Subcutaneous abdominal adipose tissue (tissue), 5 donors: ENCODE measurements around the gene ATOH8.
A peak's percentile ranks its signal among the peaks of the same experiment; 100 is the strongest.

Experiments used
- H3K27ac ChIP-seq: one replicate; pipeline ENCODE4 v1.7.0; 2013; ENCODE audit warnings: low read depth, mild to moderate bottlenecking, inconsistent platforms, low read length, moderate library complexity
- H3K27me3 ChIP-seq, 5 donors: one replicate each; pipeline ENCODE4 v1.7.0; 2013; ENCODE audit warnings: low read length in 5 of 5, inconsistent platforms in 1 of 5; ENCODE audit not compliant: control insufficient read depth in 5 of 5, insufficient read depth in 4 of 5
- H3K36me3 ChIP-seq, 5 donors: one replicate each; pipeline ENCODE4 v1.7.0; 2013; ENCODE audit warnings: low read length in 5 of 5; ENCODE audit not compliant: control insufficient read depth in 5 of 5, insufficient read depth in 5 of 5
- H3K4me1 ChIP-seq, 5 donors: one replicate each; pipeline ENCODE4 v1.7.0; 2013; ENCODE audit warnings: low read length in 5 of 5, mild to moderate bottlenecking in 3 of 5, moderate library complexity in 1 of 5; ENCODE audit not compliant: control insufficient read depth in 5 of 5, insufficient read depth in 5 of 5
- H3K4me3 ChIP-seq, 5 donors: one replicate each; pipeline ENCODE4 v1.7.0; 2013; ENCODE audit warnings: low read length in 5 of 5, low read depth in 1 of 5
- H3K9ac ChIP-seq, 5 donors: one replicate each; pipeline ENCODE4 v1.7.0; 2013; ENCODE audit warnings: low read length in 5 of 5, mild to moderate bottlenecking in 4 of 5, moderate library complexity in 3 of 5
- H3K9me3 ChIP-seq, 5 donors: one replicate each; pipeline ENCODE4 v1.7.0; 2013; ENCODE audit warnings: low read length in 5 of 5; ENCODE audit not compliant: control insufficient read depth in 5 of 5
- donor health status: healthy.
- donor health status: healthy.
- donor health status: healthy.
- donor health status: healthy.
- donor health status: healthy.

The ATOH8 gene

DNA sequence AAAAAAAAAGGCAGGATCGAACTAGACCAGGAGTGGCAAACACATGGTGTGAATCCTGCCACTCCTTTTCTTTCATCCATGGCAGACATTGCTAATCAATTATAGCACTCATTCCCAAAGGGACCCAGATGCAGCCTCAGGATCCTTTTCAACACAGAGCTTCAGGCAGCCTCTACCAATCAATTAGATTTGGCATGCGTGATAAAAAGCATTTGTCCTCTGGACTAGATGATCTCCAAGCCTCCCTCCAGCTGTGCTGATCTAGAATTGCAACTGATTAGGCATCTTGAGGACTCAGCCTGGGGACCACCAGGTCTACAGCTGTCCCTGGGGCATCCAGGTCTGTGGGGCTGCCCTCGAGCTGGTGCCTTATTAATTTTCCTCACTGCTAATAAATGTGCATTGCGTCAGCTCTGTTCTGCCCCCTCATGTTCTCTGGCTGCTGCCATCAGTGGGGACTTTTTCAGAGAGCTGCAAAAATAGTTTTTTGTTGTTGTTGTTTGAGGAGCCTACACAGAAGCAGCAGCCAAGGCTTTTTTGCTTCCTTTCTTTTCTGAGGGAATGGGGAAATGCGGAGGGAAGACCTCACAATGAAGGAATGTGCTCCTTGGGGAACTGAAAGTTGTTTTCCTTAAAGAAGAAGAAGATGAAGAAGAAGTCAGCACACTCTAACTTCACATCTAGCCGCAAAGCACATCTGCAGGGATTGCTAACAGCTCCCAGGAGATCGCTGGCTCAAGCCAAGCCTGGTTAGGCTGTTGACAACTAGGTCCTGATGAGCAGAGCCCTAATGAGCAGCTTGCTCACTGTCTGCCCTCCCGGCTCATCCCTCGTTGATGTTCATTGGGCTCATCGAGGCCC, 8.8 kb upstream of the ATOH8 start:
- no peaks in the 10 kb centered on the region for H3K27me3 ChIP-seq
- H3K9ac ChIP-seq: peak overlapping the region in 2 of 5 donors; percentile 21 to 28
- H3K36me3 ChIP-seq: no peaks in the 10 kb centered on the region
- H3K4me1 ChIP-seq: peaks cover 53 to 87% (median 86%) of the 10 kb centered on the region in 5 donors
- no peaks in the 10 kb centered on the region for H3K9me3 ChIP-seq
- H3K4me3 ChIP-seq: peak overlapping the region in 3 of 5 donors; percentile 11 to 19 (median 13)
- peak overlapping the region; percentile 87 for H3K27ac ChIP-seq

GRCh38 chr2:85745619-85746018, 8.2 kb upstream of the ATOH8 start:
- peak overlapping the region in 1 of 5 donors; percentile 11 for H3K4me3 ChIP-seq
- H3K9me3 ChIP-seq: no peaks in the 10 kb centered on the region
- H3K4me1 ChIP-seq: peaks cover 53 to 88% (median 86%) of the 10 kb centered on the region in 5 donors
- H3K27ac ChIP-seq: peak overlapping the region; percentile 87
- peak overlapping the region in 1 of 5 donors; percentile 14 for H3K9ac ChIP-seq
- no peaks in the 10 kb centered on the region for H3K36me3 ChIP-seq
- no peaks in the 10 kb centered on the region for H3K27me3 ChIP-seq

DNA sequence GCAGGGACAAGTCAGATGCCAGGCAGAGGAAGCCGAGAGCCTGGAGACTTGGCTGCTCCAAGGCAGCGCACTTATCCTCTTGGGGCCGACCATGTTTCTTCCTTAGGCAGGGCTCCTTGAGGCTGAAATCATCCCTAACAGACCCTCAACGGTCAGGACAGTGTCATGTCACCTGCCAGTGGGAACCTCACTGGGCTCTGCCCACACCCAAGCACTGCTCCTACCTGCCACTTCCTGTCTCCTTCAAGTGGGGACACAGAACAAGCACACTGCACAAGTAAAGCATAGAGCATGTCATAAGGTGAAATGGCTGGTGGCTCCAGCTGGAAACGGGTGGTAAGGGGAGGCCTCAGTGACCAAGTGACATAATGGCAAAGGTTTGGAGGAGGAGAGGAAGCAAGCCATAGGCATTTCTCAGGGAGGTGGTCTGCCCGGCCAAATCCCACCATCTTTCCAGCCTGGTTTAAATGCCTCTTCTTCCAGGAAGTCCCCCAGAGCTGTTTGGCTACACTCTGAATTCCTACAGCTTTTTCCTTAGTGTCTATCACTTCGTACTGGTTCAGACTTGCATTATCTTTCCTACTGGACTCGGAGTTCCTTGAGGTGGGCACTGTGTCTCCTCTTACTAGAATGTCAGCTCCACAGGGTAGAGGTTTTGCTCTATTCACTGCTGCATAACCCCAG, 7.3 kb upstream of the ATOH8 start:
- peaks cover 52 to 88% (median 86%) of the 10 kb centered on the region in 5 donors for H3K4me1 ChIP-seq
- peak overlapping the region; percentile 87 for H3K27ac ChIP-seq

DNA sequence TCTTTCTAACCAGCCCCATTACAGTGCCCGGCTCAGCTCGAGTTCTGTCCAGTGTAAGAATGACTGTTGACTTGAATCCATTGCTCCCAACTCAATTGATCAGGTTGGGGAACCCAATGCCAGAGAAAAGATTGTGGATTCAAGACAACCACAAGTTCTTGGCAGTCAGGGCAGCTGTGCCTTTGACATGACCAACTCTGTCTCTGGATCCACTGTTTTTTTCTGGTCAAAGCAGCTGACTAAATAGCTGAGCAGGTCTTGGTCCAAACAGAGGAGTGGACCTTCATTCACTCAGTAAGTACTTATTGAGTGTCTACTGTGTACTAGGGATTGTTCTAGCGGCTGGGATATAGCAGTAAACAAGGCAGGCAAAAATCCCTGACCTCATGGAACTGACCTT, 6.3 kb upstream of the ATOH8 start:
- Histone ChIP-seq H3K27me3 (no peaks in the 10 kb centered on the region), H3K36me3 (no peaks in the 10 kb centered on the region), H3K9me3 (no peaks in the 10 kb centered on the region), H3K4me3 (no peak overlapping the region), H3K27ac (no peak overlapping the region), H3K9ac (no peak overlapping the region), H3K4me1 (peaks cover 54 to 88% (median 86%) of the 10 kb centered on the region in 5 donors)

More for the DNA sequence above, 7.3 kb upstream of the ATOH8 start:
- Histone ChIP-seq H3K9me3 (no peaks in the 10 kb centered on the region), H3K36me3 (no peaks in the 10 kb centered on the region), H3K27me3 (no peaks in the 10 kb centered on the region), H3K4me3 (no peak overlapping the region), H3K9ac (no peak overlapping the region)

- no peak overlapping the region for H3K27ac ChIP-seq
- H3K4me1 ChIP-seq: peaks cover 53 to 88% (median 86%) of the 10 kb centered on the region in 5 donors
Measured at GRCh38 chr2:85748039-85748734, 5.6 kb upstream of the ATOH8 start.

DNA sequence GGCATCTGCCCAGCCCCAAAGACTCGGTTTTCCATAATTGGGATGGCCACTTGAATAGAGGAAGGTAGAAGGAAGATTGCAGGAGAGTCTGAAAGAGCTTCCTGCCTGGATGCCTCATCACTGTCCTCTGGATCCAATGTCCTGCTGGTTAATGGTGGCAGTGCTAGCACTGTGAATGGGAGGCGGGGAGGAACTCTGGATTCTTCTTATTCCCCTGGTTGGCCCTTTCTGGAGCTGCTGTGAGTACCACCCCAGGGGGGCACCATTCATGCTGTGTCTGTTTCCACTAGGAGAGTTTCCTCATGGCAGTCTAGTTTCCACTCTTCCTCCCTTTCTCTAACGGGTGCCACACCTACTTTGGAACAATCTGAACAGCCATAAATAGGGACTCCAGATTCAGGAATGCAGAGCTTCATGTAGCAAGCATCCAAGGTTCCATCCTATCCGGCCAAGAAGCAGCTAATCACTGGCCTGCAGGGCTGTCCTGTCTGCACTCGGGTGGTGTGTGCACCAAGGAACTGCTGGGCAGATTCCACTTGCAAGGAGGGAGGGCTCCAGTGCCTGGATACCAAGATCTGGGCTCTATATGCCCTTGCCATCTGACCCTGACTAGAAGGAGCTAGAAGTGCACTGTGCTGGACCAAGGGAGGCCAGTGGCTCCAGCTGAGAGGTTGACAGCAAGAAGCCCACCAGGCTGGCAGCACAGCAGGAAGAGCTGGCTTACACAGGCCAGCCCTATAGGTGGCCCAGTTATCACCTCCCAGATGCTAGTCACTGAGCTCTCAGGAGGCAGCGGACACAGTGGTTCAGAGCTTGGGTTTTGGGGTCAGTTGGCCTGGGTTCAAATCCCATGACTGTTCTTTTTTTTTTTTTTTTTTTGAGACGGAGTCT, 4.6 kb upstream of the ATOH8 start:
- H3K27ac ChIP-seq: no peak overlapping the region
- no peak overlapping the region for H3K4me3 ChIP-seq
- H3K9me3 ChIP-seq: no peaks in the 10 kb centered on the region
- peaks cover 45 to 84% (median 80%) of the 10 kb centered on the region in 5 donors for H3K4me1 ChIP-seq
- H3K36me3 ChIP-seq: no peaks in the 10 kb centered on the region
- H3K27me3 ChIP-seq: no peaks in the 10 kb centered on the region
- H3K9ac ChIP-seq: no peak overlapping the region

More at GRCh38 chr2:85748039-85748734, 5.6 kb upstream of the ATOH8 start:
- Histone ChIP-seq H3K9me3 (no peaks in the 10 kb centered on the region), H3K9ac (no peak overlapping the region), H3K36me3 (no peaks in the 10 kb centered on the region), H3K27me3 (no peaks in the 10 kb centered on the region), H3K4me3 (no peak overlapping the region)

GRCh38 chr2:85750587-85751575, 2.9 kb upstream of the ATOH8 start:
- no peak overlapping the region for H3K9ac ChIP-seq
- no peaks in the 10 kb centered on the region for H3K9me3 ChIP-seq
- H3K27me3 ChIP-seq: no peaks in the 10 kb centered on the region
- no peak overlapping the region for H3K27ac ChIP-seq
- no peaks in the 10 kb centered on the region for H3K36me3 ChIP-seq
- no peak overlapping the region for H3K4me3 ChIP-seq
- peaks cover 32 to 84% (median 73%) of the 10 kb centered on the region in 5 donors for H3K4me1 ChIP-seq

GRCh38 chr2:85751627-85752026, 2.2 kb upstream of the ATOH8 start:
- Histone ChIP-seq H3K27ac (no peak overlapping the region), H3K36me3 (no peaks in the 10 kb centered on the region), H3K4me1 (peaks cover 30 to 84% (median 73%) of the 10 kb centered on the region in 5 donors), H3K9me3 (no peaks in the 10 kb centered on the region), H3K9ac (no peak overlapping the region), H3K4me3 (no peak overlapping the region), H3K27me3 (no peaks in the 10 kb centered on the region)
